Nephron (organoid): ENCODE measurements around the gene TCEAL7.
"Not testable (repeated sequence)": the region's sequence is repeated elsewhere in the genome, so short reads cannot be mapped to it uniquely, and the experiment has no call there.

ENCODE experiments used
- H3K27ac Mint-ChIP-seq, 3 experiments: 2 replicates each; pipeline ENCODE4 v1.8.0; 2020; ENCODE audit warnings: mixed read lengths in 3 of 3, mild to moderate bottlenecking in 2 of 3, moderate library complexity in 1 of 3
- H3K27me3 Mint-ChIP-seq: 2 replicates; pipeline ENCODE4 v1.8.0; 2021; ENCODE audit warnings: low read depth, mild to moderate bottlenecking, moderate library complexity, mixed read lengths
- H3K36me3 Mint-ChIP-seq: 2 replicates; pipeline ENCODE4 v1.8.0; 2020; ENCODE audit warnings: low read depth, mixed read lengths
- H3K4me1 Mint-ChIP-seq: 2 replicates; pipeline ENCODE4 v1.8.0; 2020; ENCODE audit warnings: mixed read lengths
- H3K4me3 Mint-ChIP-seq, 3 experiments: 2 replicates each; pipeline ENCODE4 v1.8.0; 2020; ENCODE audit warnings: mild to moderate bottlenecking in 3 of 3, mixed read lengths in 3 of 3, moderate library complexity in 2 of 3
- H3K9me3 Mint-ChIP-seq: 2 replicates; pipeline ENCODE4 v1.8.0; 2020; ENCODE audit warnings: mixed read lengths
- CTCF ChIP-seq, 3 experiments: fragments of 200-600 bp; sonication (generic); IDR thresholded peaks; one replicate each; pipeline ENCODE4 v1.5.0; 2021; ENCODE audit warnings: antibody characterized with exemption in 3 of 3; ENCODE audit not compliant: unreplicated experiment in 3 of 3

TCEAL7 gene

GRCh38 chrX:103347682-103348397 lies 17.8 kb downstream of the TCEAL7 start:
- TF ChIP-seq CTCF (IDR thresholded peaks at IDR 0.05; ENCODE audit: unreplicated experiment in 3 of 3): no peak
- peaks cover 9% of the 10 kb centered on the region for H3K27me3 Mint-ChIP-seq
- H3K27ac Mint-ChIP-seq: no peak overlapping the region
- peak overlapping the region in 2 of 3 experiments; percentile 24 to 28 for H3K4me3 Mint-ChIP-seq
- H3K9me3 Mint-ChIP-seq: no peaks in the 10 kb centered on the region
- no peaks in the 10 kb centered on the region for H3K36me3 Mint-ChIP-seq
- H3K4me1 Mint-ChIP-seq: no peaks in the 10 kb centered on the region

GRCh38 chrX:103356130-103356798 lies 26.2 kb downstream of the TCEAL7 start, which contains the start of gene TCEAL9:
Gene TCEAL9, plus strand, starts transcription at chrX:103356506. Its CDS starts 1,179 bp downstream, at chrX:103357685.
- Mint-ChIP-seq H3K36me3 (peaks cover 27% of the 10 kb centered on the region), H3K4me3 (peak within 1 kb of the TSS; percentile 98 to 99 (median 99)), H3K4me1 (peaks cover 12% of the 10 kb centered on the region), H3K27ac (peak within 1 kb of the TSS; percentile 96 to 99 (median 98)), H3K27me3 (no peaks in the 10 kb centered on the region), H3K9me3 (peaks cover 3% of the 10 kb centered on the region)
- TF ChIP-seq CTCF (IDR thresholded peaks at IDR 0.05; ENCODE audit: unreplicated experiment in 3 of 3): no peak

GRCh38 chrX:103356858-103357257 lies 26.8 kb downstream of the TCEAL7 start:
- Mint-ChIP-seq H3K36me3 (peaks cover 27% of the 10 kb centered on the region), H3K4me3 (peak overlapping the region; percentile 98 to 99 (median 99)), H3K27ac (peak overlapping the region; percentile 96 to 99 (median 98)), H3K27me3 (no peaks in the 10 kb centered on the region), H3K4me1 (peaks cover 16% of the 10 kb centered on the region), H3K9me3 (peaks cover 3% of the 10 kb centered on the region)
- TF ChIP-seq CTCF (IDR thresholded peaks at IDR 0.05; ENCODE audit: unreplicated experiment in 3 of 3): no peak

- peaks cover 17% of the 10 kb centered on the region for H3K4me1 Mint-ChIP-seq
- TF ChIP-seq CTCF (IDR thresholded peaks at IDR 0.05; ENCODE audit: unreplicated experiment in 3 of 3): no peak
- H3K27me3 Mint-ChIP-seq: no peaks in the 10 kb centered on the region
- peaks cover 27% of the 10 kb centered on the region for H3K36me3 Mint-ChIP-seq
- peak overlapping the region; percentile 98 to 99 (median 99) for H3K4me3 Mint-ChIP-seq
- peaks cover 3% of the 10 kb centered on the region for H3K9me3 Mint-ChIP-seq
- peak overlapping the region; percentile 96 to 99 (median 98) for H3K27ac Mint-ChIP-seq
Observed at GRCh38 chrX:103357871-103358270, 27.8 kb downstream of the TCEAL7 start.

- Mint-ChIP-seq H3K4me3 (peak overlapping the region; percentile 10 to 81 (median 50)), H3K36me3 (peaks cover 27% of the 10 kb centered on the region), H3K27ac (peak overlapping the region in 1 of 3 experiments; percentile 34), H3K4me1 (peaks cover 17% of the 10 kb centered on the region)
- not testable (repeated sequence) for H3K9me3 Mint-ChIP-seq, H3K27me3 Mint-ChIP-seq
Observed at GRCh38 chrX:103359605-103360004, 29.6 kb downstream of the TCEAL7 start.

GRCh38 chrX:103360092-103360491 lies 30.1 kb downstream of the TCEAL7 start:
- TF ChIP-seq CTCF (IDR thresholded peaks at IDR 0.05; ENCODE audit: unreplicated experiment in 3 of 3): no peak
- Mint-ChIP-seq H3K27me3 (no peaks in the 10 kb centered on the region), H3K4me3 (peak overlapping the region in 2 of 3 experiments; percentile 13 to 32), H3K9me3 (no peaks in the 10 kb centered on the region), H3K27ac (peak overlapping the region in 2 of 3 experiments; percentile 8 to 22), H3K36me3 (peaks cover 27% of the 10 kb centered on the region), H3K4me1 (peaks cover 17% of the 10 kb centered on the region)
